ENCODE measurements around the gene PPP2R5C. TPM values are rescaled to one million over a fixed set of nuclear protein-coding genes. Genes with fewer than 3 reads are reported as not detected.

PPP2R5C gene
- total and polyA plus RNA-seq, 9 of the 15 experiments (the other 6 are each of a cell fraction or from before 2014, with no cell fraction given): 284 to 617 (median 395) TPM

DNA sequence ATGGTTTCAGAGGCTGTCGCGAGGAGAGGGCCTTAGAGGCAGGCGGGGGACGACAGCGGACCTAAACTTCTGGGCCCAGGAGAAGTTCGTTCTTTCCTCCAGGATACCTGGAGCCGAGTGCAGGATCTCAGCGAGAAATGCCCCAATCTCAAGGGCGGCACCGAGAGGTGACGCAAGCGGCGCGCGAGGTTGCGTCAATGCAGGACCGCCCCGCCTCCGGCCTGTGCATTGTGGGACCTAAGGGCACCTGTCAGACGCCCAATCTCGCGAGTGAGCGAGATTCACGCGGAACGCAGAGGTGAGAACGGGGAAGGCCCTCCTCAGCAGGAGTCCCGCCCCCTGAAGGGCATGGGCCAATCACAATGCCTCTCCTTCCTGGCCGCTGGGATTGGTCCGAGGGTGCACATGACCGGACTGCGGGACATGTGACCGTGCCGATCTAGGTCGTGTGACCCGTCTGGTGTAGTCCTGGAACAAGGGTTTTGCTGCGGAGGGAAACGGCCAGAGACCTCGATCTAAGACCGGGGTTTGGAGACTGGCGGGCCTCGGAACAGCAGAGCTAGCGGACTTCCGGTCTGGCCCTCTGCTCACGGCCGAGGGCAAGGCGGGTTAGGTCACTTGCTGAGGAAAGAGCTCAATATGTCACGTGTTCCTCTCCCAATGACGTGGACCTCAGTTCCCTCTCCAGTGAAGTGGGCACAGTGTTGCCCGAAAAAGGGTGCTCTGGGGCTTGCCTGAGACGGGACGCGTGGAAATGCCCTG, 186.6 kb downstream of the PPP2R5C start (continued):
- TF ChIP-seq ZNF764 (CRISPR knock-in tag; IDR thresholded peaks at IDR 0.05; ENCODE audit: low read depth): no peak
- peak; percentile 49 for TF ChIP-seq HMGN3 (IDR thresholded peaks at IDR 0.05; ENCODE audit: borderline replicate concordance, extremely low read depth, insufficient read length, low read depth, low read length)
- 0 out of 2 replicates have a peak, but pooled peaks have one; percentile 38 for TF ChIP-seq ZNF644 (tag; IDR thresholded peaks at IDR 0.05; ENCODE audit: low read depth)
- peak; percentile 91 for TF ChIP-seq PHF8 (IDR thresholded peaks at IDR 0.05; ENCODE audit: borderline replicate concordance, low read length)
- peak in 1 of 2 experiments; percentile 56; a peak in 1 of 4 replicates for TF ChIP-seq SRF (CRISPR knock-in tag; IDR thresholded peaks at IDR 0.05)
- peak; percentile 89 for TF ChIP-seq PML (IDR thresholded peaks at IDR 0.05; ENCODE audit: low read length)
- peak; percentile 85 for TF ChIP-seq POLR2G (IDR thresholded peaks at IDR 0.05; ENCODE audit: low read depth, low read length)
- TF ChIP-seq U2AF1 (optimal IDR thresholded peaks at IDR 0.05; ENCODE audit: low read depth, low read length): no peak
- peak; percentile 87 for TF ChIP-seq HDAC2 (IDR thresholded peaks at IDR 0.05)
- TF ChIP-seq, protein P1, sequence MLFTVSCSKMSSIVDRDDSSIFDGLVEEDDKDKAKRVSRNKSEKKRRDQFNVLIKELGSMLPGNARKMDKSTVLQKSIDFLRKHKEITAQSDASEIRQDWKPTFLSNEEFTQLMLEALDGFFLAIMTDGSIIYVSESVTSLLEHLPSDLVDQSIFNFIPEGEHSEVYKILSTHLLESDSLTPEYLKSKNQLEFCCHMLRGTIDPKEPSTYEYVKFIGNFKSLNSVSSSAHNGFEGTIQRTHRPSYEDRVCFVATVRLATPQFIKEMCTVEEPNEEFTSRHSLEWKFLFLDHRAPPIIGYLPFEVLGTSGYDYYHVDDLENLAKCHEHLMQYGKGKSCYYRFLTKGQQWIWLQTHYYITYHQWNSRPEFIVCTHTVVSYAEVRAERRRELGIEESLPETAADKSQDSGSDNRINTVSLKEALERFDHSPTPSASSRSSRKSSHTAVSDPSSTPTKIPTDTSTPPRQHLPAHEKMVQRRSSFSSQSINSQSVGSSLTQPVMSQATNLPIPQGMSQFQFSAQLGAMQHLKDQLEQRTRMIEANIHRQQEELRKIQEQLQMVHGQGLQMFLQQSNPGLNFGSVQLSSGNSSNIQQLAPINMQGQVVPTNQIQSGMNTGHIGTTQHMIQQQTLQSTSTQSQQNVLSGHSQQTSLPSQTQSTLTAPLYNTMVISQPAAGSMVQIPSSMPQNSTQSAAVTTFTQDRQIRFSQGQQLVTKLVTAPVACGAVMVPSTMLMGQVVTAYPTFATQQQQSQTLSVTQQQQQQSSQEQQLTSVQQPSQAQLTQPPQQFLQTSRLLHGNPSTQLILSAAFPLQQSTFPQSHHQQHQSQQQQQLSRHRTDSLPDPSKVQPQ (CRISPR knock-in tag; IDR thresholded peaks at IDR 0.05; ENCODE audit: borderline replicate concordance): no peak
- TF ChIP-seq, protein P2, sequence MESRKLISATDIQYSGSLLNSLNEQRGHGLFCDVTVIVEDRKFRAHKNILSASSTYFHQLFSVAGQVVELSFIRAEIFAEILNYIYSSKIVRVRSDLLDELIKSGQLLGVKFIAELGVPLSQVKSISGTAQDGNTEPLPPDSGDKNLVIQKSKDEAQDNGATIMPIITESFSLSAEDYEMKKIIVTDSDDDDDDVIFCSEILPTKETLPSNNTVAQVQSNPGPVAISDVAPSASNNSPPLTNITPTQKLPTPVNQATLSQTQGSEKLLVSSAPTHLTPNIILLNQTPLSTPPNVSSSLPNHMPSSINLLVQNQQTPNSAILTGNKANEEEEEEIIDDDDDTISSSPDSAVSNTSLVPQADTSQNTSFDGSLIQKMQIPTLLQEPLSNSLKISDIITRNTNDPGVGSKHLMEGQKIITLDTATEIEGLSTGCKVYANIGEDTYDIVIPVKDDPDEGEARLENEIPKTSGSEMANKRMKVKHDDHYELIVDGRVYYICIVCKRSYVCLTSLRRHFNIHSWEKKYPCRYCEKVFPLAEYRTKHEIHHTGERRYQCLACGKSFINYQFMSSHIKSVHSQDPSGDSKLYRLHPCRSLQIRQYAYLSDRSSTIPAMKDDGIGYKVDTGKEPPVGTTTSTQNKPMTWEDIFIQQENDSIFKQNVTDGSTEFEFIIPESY (CRISPR knock-in tag; IDR thresholded peaks at IDR 0.05): peak; percentile 65; the same call in 1 of the 2 replicates
- peak; percentile 98 for TF ChIP-seq MTA1 (IDR thresholded peaks at IDR 0.05; ENCODE audit: borderline replicate concordance)
- 0 out of 2 replicates have a peak, but pooled peaks have one; percentile 25 for TF ChIP-seq CBX1 (IDR thresholded peaks at IDR 0.05; ENCODE audit: low read depth)
- no peak for TF ChIP-seq RBM34 (IDR thresholded peaks at IDR 0.05; ENCODE audit: borderline replicate concordance, insufficient read depth, low read length)
- 0 out of 4 replicates have a peak, but pooled peaks of 1 of the 2 experiments have one; percentile 38 for TF ChIP-seq ETV6 (IDR thresholded peaks at IDR 0.05; ENCODE audit: borderline replicate concordance in 1 of 2, low read depth in 2 of 2, low read length in 1 of 2)
- no peak for TF ChIP-seq ETV6 (CRISPR knock-in tag; IDR thresholded peaks at IDR 0.05; ENCODE audit: borderline replicate concordance)
- TF ChIP-seq, protein P3, sequence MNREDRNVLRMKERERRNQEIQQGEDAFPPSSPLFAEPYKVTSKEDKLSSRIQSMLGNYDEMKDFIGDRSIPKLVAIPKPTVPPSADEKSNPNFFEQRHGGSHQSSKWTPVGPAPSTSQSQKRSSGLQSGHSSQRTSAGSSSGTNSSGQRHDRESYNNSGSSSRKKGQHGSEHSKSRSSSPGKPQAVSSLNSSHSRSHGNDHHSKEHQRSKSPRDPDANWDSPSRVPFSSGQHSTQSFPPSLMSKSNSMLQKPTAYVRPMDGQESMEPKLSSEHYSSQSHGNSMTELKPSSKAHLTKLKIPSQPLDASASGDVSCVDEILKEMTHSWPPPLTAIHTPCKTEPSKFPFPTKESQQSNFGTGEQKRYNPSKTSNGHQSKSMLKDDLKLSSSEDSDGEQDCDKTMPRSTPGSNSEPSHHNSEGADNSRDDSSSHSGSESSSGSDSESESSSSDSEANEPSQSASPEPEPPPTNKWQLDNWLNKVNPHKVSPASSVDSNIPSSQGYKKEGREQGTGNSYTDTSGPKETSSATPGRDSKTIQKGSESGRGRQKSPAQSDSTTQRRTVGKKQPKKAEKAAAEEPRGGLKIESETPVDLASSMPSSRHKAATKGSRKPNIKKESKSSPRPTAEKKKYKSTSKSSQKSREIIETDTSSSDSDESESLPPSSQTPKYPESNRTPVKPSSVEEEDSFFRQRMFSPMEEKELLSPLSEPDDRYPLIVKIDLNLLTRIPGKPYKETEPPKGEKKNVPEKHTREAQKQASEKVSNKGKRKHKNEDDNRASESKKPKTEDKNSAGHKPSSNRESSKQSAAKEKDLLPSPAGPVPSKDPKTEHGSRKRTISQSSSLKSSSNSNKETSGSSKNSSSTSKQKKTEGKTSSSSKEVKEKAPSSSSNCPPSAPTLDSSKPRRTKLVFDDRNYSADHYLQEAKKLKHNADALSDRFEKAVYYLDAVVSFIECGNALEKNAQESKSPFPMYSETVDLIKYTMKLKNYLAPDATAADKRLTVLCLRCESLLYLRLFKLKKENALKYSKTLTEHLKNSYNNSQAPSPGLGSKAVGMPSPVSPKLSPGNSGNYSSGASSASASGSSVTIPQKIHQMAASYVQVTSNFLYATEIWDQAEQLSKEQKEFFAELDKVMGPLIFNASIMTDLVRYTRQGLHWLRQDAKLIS (CRISPR knock-in tag; IDR thresholded peaks at IDR 0.05): no peak
- TF ChIP-seq MBD2 (IDR thresholded peaks at IDR 0.05; ENCODE audit: borderline replicate concordance, low read depth): peak; percentile 89
